Measurements from ENCODE around the gene MINDY2. TPM values are rescaled to one million over a fixed set of nuclear protein-coding genes. Genes with fewer than 3 reads are reported as not detected.
A peak's percentile ranks its signal among the peaks of the same experiment; 100 is the strongest.

MINDY2 gene
- polyA plus RNA-seq (2012; ENCODE audit: missing spikeins): 4.2 TPM

DNA sequence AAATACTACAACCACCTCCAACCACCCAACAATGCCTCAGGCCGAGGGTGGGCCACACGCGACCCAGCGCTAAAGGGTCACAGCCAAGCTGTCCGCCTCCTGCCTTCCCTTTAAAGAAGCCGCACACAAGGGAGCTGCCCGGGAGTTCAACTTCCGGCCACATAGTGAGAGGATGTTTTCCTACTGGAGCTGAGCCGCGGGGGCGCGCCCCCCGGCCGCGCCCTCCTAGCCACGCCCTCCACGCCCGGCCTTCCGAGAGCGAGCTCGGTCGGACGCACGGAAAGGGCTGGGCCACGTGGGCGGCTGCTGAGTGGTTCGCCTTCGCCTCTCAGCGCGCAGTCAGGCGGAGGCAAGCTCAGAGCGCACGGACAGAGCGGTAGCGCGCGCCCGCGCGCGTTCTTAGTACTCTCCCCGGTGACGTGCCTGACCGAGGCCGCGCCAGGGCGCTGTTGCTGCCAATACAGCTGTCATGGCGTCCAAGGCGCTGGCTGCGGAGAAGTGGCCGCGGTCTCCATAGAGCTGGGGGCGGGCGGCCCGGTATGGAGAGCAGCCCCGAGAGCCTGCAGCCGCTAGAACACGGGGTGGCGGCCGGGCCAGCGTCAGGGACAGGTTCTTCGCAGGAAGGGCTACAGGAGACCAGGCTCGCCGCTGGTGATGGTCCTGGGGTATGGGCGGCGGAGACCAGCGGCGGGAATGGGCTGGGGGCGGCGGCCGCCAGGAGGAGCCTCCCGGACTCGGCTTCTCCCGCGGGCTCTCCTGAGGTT is at the start of gene MINDY2:
Gene MINDY2 (plus strand): TSS at position 446 of the 764 bp plus-strand sequence. CDS start 94 bp downstream, at position 540.
- peak; percentile 90 for DNase-seq (ENCODE audit: insufficient read length)
- peak; percentile 73 for TF ChIP-seq POLR2A (IDR thresholded peaks at IDR 0.05; ENCODE audit: low read depth, low read length)
- TF ChIP-seq POLR2AphosphoS5 (IDR thresholded peaks at IDR 0.05; ENCODE audit: low read depth, low read length): no peak; the same call in 1 of the 2 replicates
- peak; percentile 69; the same call in 1 of the 2 replicates for TF ChIP-seq TAF1 (IDR thresholded peaks at IDR 0.05; ENCODE audit: borderline replicate concordance, low read depth, low read length)

GRCh38 chr15:58724466-58724865 is 46.6 kb upstream of the MINDY2 start:
- peak; percentile 80 for FAIRE-seq
- DNase-seq (ENCODE audit: insufficient read length): peak; percentile 32
- no peak for TF ChIP-seq POLR2A (IDR thresholded peaks at IDR 0.05; ENCODE audit: low read depth, low read length)
- TF ChIP-seq TAF1 (IDR thresholded peaks at IDR 0.05; ENCODE audit: borderline replicate concordance, low read depth, low read length): no peak
- no peak for TF ChIP-seq POLR2AphosphoS5 (IDR thresholded peaks at IDR 0.05; ENCODE audit: low read depth, low read length)

More for the DNA sequence above, at the start of gene MINDY2:
- peak; percentile 99 for FAIRE-seq

DNA sequence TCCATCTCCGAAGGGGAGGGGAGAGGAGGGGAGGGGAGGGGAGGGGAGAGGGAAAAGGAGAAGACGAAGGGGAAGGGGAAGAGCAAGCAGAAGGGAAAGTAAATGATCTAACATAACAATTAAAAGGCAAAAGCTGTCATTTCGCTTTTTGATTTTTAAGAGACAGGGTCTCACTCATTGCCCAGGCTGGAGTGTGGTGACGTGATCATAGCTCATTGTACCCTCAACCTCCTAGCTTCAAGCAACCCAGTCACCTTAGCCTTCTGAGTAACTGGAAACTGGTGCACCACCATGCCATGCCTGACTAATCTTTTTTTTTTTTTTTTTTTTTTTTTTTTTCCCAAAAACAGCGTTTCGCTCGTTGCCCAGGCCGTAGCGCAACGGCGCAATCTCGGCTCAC is 44.2 kb upstream of the MINDY2 start:
- DNase-seq (ENCODE audit: insufficient read length) (no peak), FAIRE-seq (no peak)
- TF ChIP-seq POLR2A (IDR thresholded peaks at IDR 0.05; ENCODE audit: low read depth, low read length): no peak
- TF ChIP-seq POLR2AphosphoS5 (IDR thresholded peaks at IDR 0.05; ENCODE audit: low read depth, low read length): no peak
- TF ChIP-seq TAF1 (IDR thresholded peaks at IDR 0.05; ENCODE audit: borderline replicate concordance, low read depth, low read length): no peak

- DNase-seq (ENCODE audit: insufficient read length) (no peak), FAIRE-seq (no peak)
- no peak for TF ChIP-seq POLR2A (IDR thresholded peaks at IDR 0.05; ENCODE audit: low read depth, low read length)
These were observed 39.2 kb upstream of the MINDY2 start for GRCh38 chr15:58731756-58732535.

- no peak for FAIRE-seq
- TF ChIP-seq POLR2AphosphoS5 (IDR thresholded peaks at IDR 0.05; ENCODE audit: low read depth, low read length) (no peak), POLR2A (IDR thresholded peaks at IDR 0.05; ENCODE audit: low read depth, low read length) (no peak), TAF1 (IDR thresholded peaks at IDR 0.05; ENCODE audit: borderline replicate concordance, low read depth, low read length) (no peak)
- no peak for DNase-seq (ENCODE audit: insufficient read length)
These were observed 38.3 kb upstream of the MINDY2 start for GRCh38 chr15:58732625-58733363.

GRCh38 chr15:58734859-58735258 is 36.2 kb upstream of the MINDY2 start:
- no peak for DNase-seq (ENCODE audit: insufficient read length)
- no peak for TF ChIP-seq POLR2AphosphoS5 (IDR thresholded peaks at IDR 0.05; ENCODE audit: low read depth, low read length)
- TF ChIP-seq TAF1 (IDR thresholded peaks at IDR 0.05; ENCODE audit: borderline replicate concordance, low read depth, low read length): no peak
- no peak for TF ChIP-seq POLR2A (IDR thresholded peaks at IDR 0.05; ENCODE audit: low read depth, low read length)
- no peak for FAIRE-seq

DNA sequence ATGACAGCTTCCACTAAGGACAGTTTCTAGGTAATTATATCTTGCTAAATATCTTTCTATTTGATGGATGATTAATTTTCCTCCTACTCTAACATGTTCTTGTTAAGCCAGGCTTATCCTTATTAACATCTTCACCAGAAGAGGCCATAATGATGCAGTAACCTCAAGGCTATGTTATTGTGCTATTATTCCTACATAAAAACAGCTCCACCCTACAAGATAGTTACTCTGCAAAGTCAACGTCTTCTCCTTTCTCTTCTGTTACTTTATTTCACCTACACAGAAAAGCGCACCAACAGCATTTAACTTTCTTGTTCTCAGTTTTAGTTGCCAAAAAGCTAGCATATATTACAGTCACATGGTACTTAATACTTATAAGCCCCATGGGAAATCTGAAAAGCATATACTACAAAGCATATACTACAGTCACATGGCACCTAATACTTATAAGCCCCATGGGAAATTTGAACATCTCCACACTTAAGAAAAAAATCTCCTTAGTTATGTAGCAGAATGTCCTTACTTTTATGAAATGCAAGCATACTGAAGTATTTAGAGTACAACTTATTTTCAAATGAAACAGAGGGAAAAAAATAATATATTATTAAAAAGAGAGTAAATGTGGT is 35.0 kb upstream of the MINDY2 start:
- DNase-seq (ENCODE audit: insufficient read length) (no peak), FAIRE-seq (no peak)
- TF ChIP-seq POLR2AphosphoS5 (IDR thresholded peaks at IDR 0.05; ENCODE audit: low read depth, low read length) (no peak), TAF1 (IDR thresholded peaks at IDR 0.05; ENCODE audit: borderline replicate concordance, low read depth, low read length) (no peak), POLR2A (IDR thresholded peaks at IDR 0.05; ENCODE audit: low read depth, low read length) (no peak)

DNA sequence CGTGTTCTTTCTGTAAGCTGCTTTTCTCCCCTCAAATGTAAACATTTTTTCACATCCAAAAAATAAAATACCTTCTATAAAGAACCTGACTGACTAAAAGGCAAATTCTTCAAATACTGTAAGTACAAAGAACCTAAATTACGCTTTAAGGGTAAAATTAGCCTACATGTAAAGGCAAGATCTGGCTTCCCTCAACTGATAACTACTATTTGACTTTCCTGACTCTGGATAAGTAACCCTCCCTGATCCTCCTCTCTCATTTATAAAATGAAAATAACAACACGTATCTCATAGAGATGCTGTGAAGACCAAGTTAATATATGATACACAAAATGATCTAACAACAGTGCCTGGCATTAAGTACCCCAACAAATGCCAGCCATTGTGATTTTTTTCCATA is 33.8 kb upstream of the MINDY2 start:
- FAIRE-seq: no peak
- no peak for DNase-seq (ENCODE audit: insufficient read length)
- TF ChIP-seq POLR2AphosphoS5 (IDR thresholded peaks at IDR 0.05; ENCODE audit: low read depth, low read length) (no peak), TAF1 (IDR thresholded peaks at IDR 0.05; ENCODE audit: borderline replicate concordance, low read depth, low read length) (no peak), POLR2A (IDR thresholded peaks at IDR 0.05; ENCODE audit: low read depth, low read length) (no peak)

- DNase-seq (ENCODE audit: insufficient read length) (no peak), FAIRE-seq (no peak)
- TF ChIP-seq POLR2A (IDR thresholded peaks at IDR 0.05; ENCODE audit: low read depth, low read length) (no peak), POLR2AphosphoS5 (IDR thresholded peaks at IDR 0.05; ENCODE audit: low read depth, low read length) (no peak), TAF1 (IDR thresholded peaks at IDR 0.05; ENCODE audit: borderline replicate concordance, low read depth, low read length) (no peak)
These were observed 32.9 kb upstream of the MINDY2 start for GRCh38 chr15:58738046-58738707.

DNA sequence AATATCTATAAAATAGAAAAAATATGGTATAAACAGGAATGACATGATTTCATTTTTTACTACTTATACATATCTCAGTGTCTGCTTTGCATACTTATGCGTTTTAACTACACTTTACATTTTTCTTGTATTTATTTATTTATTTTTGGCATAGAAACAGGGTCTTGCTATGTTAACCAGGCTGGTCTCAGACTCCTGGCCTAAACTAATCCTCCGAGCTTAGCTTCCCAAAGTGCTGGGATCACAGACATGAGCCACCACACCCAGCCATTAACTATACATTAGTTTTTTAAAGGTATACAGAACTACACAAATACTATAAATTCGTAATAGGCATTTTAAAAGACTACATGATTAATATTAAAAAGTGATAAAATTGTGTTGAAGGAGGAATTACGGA is 30.7 kb upstream of the MINDY2 start:
- FAIRE-seq (no peak), DNase-seq (ENCODE audit: insufficient read length) (no peak)
- TF ChIP-seq POLR2A (IDR thresholded peaks at IDR 0.05; ENCODE audit: low read depth, low read length) (no peak), POLR2AphosphoS5 (IDR thresholded peaks at IDR 0.05; ENCODE audit: low read depth, low read length) (no peak), TAF1 (IDR thresholded peaks at IDR 0.05; ENCODE audit: borderline replicate concordance, low read depth, low read length) (no peak)
